ENCODE results near the gene MRE11.
"Not testable (repeated sequence)": the region's sequence is repeated elsewhere in the genome, so short reads cannot be mapped to it uniquely, and the experiment has no call there.

MRE11 gene

DNA sequence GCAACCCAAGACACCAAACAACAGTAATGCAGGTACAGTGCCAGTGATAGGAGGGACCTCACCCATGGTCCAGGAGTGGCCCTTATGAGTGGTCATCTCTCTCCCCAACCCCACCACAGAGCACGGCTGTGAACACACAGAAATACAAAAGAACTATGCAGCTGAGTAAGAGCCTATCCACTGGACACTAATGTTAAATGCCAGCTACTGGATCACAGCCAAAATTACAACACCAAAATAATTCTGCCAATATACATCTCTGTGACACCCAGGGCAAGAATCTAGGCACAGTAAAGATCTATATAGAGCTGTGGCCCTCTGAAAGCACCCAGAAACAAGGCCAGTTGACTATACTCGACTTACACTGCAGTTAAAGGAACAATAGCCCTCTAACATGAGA lies 69.6 kb downstream of the MRE11 start:
- DNase-seq (ENCODE audit: low read depth): no peak

DNA sequence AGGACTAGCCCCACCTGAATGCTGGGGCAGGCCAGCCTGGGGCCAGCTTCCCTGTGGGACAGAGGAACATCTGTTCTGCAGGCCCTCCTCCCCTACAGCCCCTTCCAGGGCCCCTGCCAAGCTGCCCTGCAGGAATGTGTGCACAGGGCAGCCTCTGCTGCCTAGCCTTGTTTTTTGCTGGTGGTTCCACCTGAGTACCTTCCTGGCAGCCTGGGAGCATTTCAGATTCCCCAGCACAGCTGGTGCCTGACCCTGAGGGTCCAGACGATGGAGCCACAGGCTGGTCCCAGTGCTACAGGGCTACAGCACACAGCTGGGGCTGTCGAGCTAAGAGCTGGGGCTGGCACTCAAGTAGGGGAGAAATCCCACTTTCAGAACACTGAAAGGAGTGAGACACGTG lies 70.1 kb downstream of the MRE11 start:
- no peak for DNase-seq (ENCODE audit: low read depth)

DNA sequence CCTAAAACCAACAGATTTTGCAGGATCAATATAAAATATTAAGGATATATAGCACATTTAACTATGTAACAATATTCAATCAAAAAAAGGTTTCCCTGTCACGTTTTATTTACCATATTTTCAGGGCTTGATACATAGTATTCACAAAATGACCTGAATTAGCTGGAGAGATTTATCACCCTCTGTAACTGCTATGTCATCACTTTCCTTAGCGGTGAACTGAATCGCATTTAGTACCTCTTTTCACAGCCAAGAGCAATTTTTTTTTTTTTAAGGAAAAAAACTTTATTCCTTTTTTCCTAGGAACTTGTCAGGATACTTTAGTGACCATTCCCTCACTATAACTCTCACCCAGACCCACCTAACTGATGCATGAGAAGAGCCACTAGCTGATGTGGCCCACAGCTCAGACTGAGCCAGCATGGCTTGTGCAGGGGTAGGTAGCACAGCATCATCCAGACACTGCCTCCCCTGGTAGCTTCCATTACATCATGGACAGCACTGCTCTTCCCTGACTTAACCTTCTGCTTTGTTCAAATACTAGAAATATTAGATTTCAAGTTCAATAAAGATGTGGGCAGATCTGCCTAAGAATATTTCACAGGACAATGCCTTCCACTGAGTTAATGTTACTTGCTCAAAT lies 75.4 kb downstream of the MRE11 start:
- DNase-seq (ENCODE audit: low read depth): no peak

DNA sequence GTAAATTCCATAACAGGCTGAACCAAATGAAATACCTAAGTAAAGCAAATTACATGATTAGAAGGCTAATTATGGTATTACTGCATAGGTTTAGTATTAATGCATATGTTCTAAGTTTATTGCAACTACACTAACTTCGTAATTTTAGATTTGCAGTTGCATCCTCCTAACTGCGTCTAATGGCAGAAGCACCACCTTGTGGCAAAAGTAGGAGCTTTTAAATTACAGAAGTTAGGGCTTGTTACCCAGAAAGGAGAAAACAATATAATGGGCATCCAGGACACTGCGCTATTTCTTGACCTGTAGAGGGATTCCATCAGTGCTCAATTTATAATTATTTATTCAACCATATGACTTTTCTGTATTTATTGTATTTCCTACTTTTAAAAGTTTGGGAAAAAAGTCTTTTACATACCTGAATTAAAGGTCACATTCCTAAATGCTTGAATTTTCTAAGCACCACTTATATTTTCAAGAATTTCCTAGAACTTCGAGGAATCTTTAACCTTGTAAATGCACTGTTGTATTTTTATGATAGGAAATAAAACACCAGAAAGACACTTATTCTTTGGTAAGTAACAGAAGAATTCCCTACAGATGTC lies 76.2 kb downstream of the MRE11 start:
- no peak for DNase-seq (ENCODE audit: low read depth)

DNA sequence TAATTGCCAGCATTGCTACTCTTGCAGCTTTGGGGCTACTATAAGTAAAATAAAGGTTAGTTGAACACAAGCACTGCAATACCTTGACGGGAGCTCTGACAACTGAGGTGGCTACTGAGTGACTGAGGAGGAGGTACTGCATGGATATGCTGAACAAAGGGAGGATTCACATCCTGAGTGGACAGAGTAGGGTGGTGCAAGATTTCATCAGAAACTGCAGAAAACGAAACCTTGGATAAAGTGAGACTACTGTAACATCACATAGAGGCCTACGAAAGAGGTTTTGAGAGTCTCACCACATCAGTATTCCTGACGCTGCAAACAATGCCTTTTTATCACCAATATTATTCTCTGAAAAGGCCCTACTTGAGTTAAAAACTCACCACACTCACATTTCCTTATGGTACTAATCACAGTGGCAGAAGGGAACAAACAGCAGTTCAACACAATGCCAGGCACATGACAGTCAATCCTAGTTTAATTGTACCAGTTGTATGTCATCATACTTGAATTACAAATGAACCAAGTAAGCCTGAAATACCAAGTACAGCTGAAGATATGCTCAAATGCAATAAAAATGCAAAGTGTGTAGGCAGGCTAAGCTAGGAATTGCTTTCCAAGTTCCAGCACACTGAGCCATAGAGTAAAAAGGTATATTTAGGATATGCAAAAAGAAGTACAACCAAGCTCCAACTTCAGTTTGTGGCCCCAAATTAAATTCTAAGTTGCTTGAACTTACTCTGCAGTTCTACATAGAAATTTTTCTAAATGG lies 88.4 kb downstream of the MRE11 start:
- no peak for DNase-seq (ENCODE audit: low read depth)

DNA sequence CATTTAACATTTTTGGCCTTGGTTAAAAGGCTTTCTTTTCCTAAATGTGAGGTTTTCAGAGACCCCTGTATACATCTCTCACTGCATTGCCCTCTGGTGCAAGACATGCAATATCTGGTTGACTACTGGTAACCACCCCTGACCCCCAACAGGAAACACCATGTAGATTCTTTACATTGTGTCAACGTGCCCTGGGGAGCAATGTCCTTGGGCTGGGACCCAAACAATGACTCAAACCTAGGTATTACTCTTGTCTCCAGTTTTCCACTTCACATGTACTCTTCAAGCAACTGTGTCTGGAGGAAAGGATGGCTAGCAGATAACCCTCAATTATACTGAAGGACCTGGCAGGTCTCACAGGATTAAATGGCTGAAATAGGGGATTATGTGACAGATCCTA lies 91.3 kb downstream of the MRE11 start:
- no peak for DNase-seq (ENCODE audit: low read depth)

DNA sequence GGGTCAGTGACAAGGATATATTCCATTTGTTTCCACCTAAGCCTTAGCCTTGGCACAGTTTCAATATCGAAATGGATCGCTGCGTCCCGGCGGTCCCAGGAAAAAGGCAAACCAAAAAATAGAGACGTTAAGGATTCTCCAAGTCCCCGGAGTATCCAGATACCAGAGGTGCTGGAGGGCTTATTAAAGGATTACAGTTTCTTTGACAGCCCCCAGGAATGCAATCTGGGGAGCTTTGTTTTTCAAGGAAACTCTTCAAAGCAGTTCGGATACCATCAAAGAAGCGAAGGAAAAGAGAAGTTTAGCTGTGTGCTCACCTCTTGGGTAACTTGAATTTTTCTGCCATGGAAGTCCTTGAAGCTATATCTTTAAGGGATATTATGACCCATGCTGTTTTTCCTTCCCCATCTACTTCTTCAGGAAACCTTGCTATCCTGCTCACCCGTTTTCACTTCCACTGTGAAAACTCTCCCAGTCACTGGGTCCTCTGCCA lies 91.8 kb downstream of the MRE11 start:
- DNase-seq (ENCODE audit: low read depth): no peak

DNA sequence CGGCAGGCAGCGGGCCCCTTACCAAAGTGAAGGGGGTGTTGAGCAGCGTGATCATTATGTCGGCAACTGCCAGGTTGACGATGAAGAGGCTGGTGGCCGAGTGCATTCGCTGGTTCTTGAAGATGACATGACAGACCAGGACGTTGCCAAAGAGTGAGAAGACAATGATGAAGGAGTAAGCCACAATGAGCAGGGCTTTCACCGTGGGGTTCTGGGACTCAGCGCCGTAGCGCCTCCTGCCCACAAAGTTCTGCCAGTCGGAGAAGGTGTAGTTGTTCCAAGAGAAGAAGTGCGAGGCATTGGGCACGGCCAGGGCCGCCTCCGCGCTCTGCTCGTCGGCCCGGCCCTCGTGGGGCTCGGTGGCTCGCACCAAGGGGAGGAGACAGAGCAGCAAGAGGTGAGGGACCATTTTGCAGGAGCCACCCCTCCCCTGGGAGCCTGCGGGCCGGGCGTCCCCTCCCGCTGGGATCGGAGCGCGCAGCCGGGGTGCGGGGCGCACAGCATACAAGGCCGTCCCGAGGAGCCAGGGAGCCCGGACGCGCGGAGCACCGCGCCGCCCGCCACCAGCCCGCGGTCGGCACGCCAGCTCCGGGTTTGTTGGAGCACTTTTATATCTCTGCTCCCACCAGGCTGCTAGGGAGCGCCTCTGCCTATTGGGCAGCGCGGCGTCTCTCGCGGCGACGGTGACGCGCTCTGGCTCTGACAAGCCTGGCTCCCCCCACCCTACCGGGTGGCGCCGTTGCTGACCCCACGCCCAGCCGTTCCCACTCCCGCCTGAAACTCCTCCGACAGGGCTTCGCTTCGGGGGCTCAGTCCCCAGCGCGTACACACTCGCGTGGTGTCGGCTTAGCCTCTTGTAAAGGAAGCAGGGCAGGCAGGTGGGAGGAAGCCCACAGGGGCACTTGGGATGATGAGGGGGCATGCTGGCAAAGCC lies 92.5 kb downstream of the MRE11 start, which contains the start of gene GPR83:
Gene GPR83 (minus strand): TSS at position 581 of the 934 bp plus-strand sequence. CDS start 172 bp downstream, at position 409.
- DNase-seq (ENCODE audit: low read depth): no peak

DNA sequence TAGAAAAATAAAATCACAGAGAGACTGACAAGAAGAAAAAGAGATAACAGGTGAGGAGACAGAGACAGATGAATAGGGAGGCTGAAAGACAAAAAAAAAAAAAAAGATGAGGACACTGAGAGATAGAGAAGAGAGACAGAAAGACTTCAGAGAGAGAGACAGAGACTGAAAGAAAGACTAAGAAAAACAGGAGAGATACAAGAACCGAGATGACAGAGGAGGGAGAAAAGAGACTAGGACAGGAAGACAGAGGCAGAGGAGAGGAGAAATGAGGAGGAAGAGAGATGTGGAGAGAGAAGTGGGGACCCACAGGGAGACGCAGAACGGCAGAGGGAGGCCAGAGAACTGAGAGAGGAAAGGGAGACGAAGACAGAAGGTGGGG lies 93.2 kb downstream of the MRE11 start:
- no peak for DNase-seq (ENCODE audit: low read depth)

DNA sequence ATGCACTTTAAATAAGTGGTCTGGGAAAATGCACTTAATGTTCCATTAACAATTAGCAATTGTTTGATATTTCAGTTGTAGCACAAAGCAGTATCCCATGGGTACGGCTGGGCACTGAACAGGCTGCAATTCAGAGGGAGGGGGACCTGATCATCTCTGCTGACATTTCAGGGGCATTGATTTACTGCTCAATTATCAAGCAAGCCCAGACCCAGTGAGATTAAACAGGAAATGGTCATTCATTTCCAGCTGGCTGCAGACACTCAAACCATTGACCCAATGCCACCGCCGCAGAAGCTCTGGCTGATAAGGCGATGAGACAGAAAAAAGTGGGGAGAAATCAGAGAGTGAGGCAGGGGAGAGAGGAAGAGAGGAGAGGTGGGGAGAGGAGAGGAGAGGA lies 93.6 kb downstream of the MRE11 start:
- DNase-seq (ENCODE audit: low read depth): no peak

DNA sequence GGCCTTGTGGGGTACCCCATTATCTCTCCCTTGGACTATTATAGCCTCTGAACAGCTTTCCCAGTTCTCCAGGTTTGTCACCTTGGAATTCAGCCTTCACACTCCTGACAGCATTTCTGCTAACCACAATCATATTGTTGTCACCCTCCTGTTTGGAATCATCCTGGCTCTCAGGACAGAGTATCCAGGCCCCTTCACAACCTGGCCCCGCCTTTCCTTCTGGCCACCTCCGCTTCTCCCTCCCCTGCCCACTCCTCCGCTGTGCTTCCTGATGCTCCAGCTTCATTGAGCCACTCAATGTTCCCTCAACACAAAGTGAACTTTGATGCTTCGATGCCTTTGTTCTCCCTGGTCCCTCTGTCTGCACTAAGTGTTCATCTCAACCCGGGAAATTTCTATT lies 95.5 kb downstream of the MRE11 start:
- DNase-seq (ENCODE audit: low read depth): no peak

DNA sequence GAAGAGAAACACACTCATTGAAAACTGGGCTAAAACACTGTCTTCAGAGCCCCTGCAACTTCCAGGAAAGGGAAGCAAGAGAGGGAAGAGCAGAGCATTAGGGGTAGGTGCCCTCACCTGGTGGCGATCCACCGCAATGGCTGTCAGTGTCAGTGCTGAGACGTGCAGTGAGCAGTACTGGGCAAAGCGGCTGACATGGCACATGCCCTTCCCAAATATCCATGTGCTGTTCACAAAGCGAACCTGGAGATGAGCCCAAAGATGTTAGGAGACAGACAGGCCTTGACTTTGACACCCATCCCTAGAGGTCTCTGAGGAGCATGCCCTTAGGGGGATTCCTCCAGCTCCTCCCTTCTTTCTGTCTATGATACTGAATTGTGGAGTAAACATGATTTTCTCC lies 97.4 kb downstream of the MRE11 start:
- DNase-seq (ENCODE audit: low read depth): no peak

DNA sequence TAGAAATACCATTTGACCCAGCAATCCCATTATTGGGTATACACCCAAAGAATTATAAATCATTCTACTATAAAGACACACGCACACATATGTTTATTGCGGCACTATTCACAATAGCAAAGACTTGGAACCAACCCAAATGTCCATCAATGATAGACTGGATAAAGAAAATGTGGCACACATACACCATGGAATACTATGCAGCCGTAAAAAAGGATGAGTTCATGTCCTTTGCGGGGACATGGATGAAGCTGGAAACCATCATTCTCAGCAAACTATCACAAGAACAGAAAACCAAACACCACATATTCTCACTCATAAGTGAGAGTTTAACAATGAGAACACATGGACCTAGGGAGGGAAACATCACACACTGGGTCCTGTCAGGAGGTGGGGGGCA lies 101.7 kb downstream of the MRE11 start:
- not testable (repeated sequence) for DNase-seq (ENCODE audit: low read depth)

DNA sequence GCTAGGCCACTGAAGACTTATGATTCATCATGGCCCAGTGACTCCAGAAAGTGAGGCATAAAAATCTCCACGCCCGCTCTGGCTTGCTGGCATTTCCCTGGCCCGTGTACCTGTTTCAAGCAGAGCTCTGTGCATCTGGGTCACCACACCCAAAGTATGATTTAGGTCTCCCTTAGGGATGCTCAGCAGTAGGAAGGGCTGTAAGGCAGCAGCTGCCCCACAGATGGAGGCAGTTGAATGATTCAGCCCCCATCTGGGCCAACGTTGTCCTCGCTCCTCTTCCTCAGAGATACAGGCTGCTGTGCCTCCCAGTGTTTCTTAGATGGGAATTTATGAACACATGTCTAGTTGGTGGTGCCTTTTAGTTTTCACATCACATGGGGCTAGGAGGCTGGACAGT lies 114.0 kb downstream of the MRE11 start:
- DNase-seq (ENCODE audit: low read depth): no peak

DNA sequence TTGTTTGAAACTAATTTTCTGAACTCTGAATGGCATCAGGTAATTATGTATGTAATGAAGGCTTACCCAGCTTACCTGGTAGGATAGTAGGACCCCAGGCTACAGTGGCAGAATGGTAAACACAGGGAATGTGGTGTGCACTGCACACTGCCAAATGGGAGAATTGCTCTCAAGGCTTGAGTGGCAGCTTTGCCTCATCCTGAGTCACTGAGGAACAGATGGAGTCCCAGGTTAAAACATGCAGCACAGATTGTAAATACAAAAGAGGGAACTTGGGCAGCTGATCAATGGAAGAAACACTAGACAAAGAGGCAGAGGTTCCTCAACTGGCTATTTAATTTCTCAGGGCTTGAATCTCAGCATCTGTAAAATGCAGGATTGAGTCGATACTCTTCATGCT lies 116.8 kb downstream of the MRE11 start:
- no peak for DNase-seq (ENCODE audit: low read depth)

DNA sequence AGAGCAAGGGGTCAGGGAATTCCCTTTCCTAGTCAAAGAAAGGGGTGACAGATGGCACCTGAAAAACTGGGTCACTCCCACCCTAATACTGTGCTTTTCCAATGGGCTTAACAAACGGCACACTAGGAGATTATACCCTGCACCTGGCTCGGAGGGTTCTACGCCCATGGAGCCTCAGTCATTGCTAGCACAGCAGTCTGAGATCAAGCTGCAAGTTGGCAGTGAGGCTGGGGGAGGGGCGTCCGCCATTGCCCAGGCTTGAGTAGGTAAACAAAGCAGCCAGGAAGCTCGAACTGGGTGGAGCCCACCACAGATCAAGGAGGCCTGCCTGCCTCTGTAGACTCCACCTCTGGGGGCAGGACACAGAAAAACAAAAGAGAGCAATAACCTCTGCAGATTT lies 123.1 kb downstream of the MRE11 start:
- DNase-seq (ENCODE audit: low read depth): not testable (repeated sequence)

Data from activated T-helper 1 cell treated with Interleukin-2 at 50 U/mL for 16 hours (primary cell).